HepG2 (cell line): ENCODE results near the gene HERC5. TPM values are rescaled to one million over a fixed set of nuclear protein-coding genes. Genes with fewer than 3 reads are reported as not detected.

Experiments
- CENPX ChIP-seq: sonication (generic); formaldehyde crosslinking; IDR thresholded peaks from 2 replicates; pipeline ENCODE4 v1.9.0; 2021; ENCODE audit warnings: mild to moderate bottlenecking, missing genetic modification reagents, moderate library complexity
- DPF2 ChIP-seq: sonication (generic); formaldehyde crosslinking; IDR thresholded peaks from 2 replicates; pipeline ENCODE4 v1.4.0; 2020; ENCODE audit warnings: mild to moderate bottlenecking, low read depth, missing genetic modification reagents, borderline replicate concordance
- FOXA1 ChIP-seq, 2 experiments: fragments of 450-650 bp in 1 of 2; sonication (generic) in 1 of 2; formaldehyde crosslinking in 1 of 2; IDR thresholded peaks; 2 replicates each; pipeline versions ENCODE4 v1.4.0 to v1.6.1; 2016 to 2020; ENCODE audit warnings: missing genetic modification reagents in 1 of 2
- GATAD2A ChIP-seq: IDR thresholded peaks from 2 replicates; pipeline ENCODE4 v1.6.1; 2016
- HNF4A ChIP-seq: sonication (generic); formaldehyde crosslinking; IDR thresholded peaks from 2 replicates; pipeline ENCODE4 v1.4.0; 2020; ENCODE audit warnings: missing genetic modification reagents
- KDM5B ChIP-seq: sonication (generic); formaldehyde crosslinking; IDR thresholded peaks from 2 replicates; pipeline ENCODE4 v1.4.0; 2020; ENCODE audit warnings: missing genetic modification reagents, mild to moderate bottlenecking, borderline replicate concordance
- RNF2 ChIP-seq: fragments of 450-650 bp; conservative IDR thresholded peaks from 2 replicates; pipeline ENCODE4 v1.6.1; 2016; ENCODE audit warnings: low read depth
- RXRB ChIP-seq: IDR thresholded peaks from 2 replicates; pipeline ENCODE4 v1.6.1; 2016; ENCODE audit warnings: borderline replicate concordance, missing genetic modification reagents, missing compliant biosample characterization
- SP2 ChIP-seq: sonication (generic); formaldehyde crosslinking; IDR thresholded peaks from 2 replicates; pipeline ENCODE4 v1.5.1; 2020; ENCODE audit warnings: mild to moderate bottlenecking, missing genetic modification reagents
- ZFP90 ChIP-seq: sonication (generic); formaldehyde crosslinking; IDR thresholded peaks from 2 replicates; pipeline ENCODE4 v1.8.0; 2022; ENCODE audit warnings: missing genetic modification reagents, mild to moderate bottlenecking, inconsistent platforms, borderline replicate concordance
- ZNF124 ChIP-seq: sonication (generic); formaldehyde crosslinking; IDR thresholded peaks from 2 replicates; pipeline ENCODE4 v1.4.0; 2020; ENCODE audit warnings: missing genetic modification reagents
- ZNF136 ChIP-seq: sonication (generic); formaldehyde crosslinking; IDR thresholded peaks from 2 replicates; pipeline ENCODE4 v1.8.1; 2022; ENCODE audit warnings: low read depth, mild to moderate bottlenecking, moderate library complexity, missing genetic modification reagents
- ZNF354B ChIP-seq: sonication (generic); formaldehyde crosslinking; IDR thresholded peaks from 2 replicates; pipeline ENCODE4 v1.8.0; 2022; ENCODE audit warnings: mild to moderate bottlenecking, missing genetic modification reagents
- ZNF580 ChIP-seq: IDR thresholded peaks from 2 replicates; pipeline ENCODE4 v1.6.1; 2016; ENCODE audit warnings: low read depth, borderline replicate concordance
- ZNF709 ChIP-seq: sonication (generic); formaldehyde crosslinking; IDR thresholded peaks from 2 replicates; pipeline ENCODE4 v1.5.0; 2020; ENCODE audit warnings: mild to moderate bottlenecking, missing genetic modification reagents
- polyA plus RNA-seq, 8 experiments: library from polyadenylated mRNA; depleted of rRNA in 3 of 8; stranded (reverse) in 7 of 8; unstranded in 1 of 8; fragments of >200 nt; fragmentation: Illumina TruSeq in 4 of 8; extraction: Trizol in 4 of 8; gene quantifications; 2 replicates each; pipeline versions ENCODE4 v1.2.1 to v1.2.3, GENCODE V29; 2011 to 2016; ENCODE audit warnings: low read depth in 4 of 8, missing spikeins in 1 of 8, mixed read lengths in 1 of 8; ENCODE audit not compliant: insufficient read depth in 1 of 8
- total RNA-seq, 5 experiments: library from RNA; depleted of rRNA; stranded (reverse); fragments of >200 nt; fragmentation: Illumina TruSeq; extraction: Trizol; gene quantifications; 2 replicates each; pipeline ENCODE4 v1.2.3, GENCODE V29; 2016; ENCODE audit warnings: low read depth in 1 of 5
- TF ChIP-seq, protein P1 (sequence below): sonication (generic); formaldehyde crosslinking; conservative IDR thresholded peaks from 2 replicates; pipeline ENCODE4 v1.4.0; 2020; ENCODE audit warnings: missing genetic modification reagents
- TF ChIP-seq, protein P2 (sequence below): sonication (generic); formaldehyde crosslinking; IDR thresholded peaks from 2 replicates; pipeline ENCODE4 v1.4.0; 2020; ENCODE audit warnings: missing genetic modification reagents
- TF ChIP-seq, protein P3 (sequence below): sonication (generic); formaldehyde crosslinking; IDR thresholded peaks from 2 replicates; pipeline ENCODE4 v1.4.0; 2020; ENCODE audit warnings: missing genetic modification reagents, borderline replicate concordance
- TF ChIP-seq, protein P4 (sequence below): sonication (generic); formaldehyde crosslinking; IDR thresholded peaks from 2 replicates; pipeline ENCODE4 v1.4.0; 2020; ENCODE audit warnings: missing genetic modification reagents, borderline replicate concordance
- TF ChIP-seq, protein P5 (sequence below): IDR thresholded peaks from 2 replicates; pipeline ENCODE4 v1.6.1; 2012; ENCODE audit warnings: low read depth, low read length, improper control_type of control experiment

HERC5 gene
- total and polyA plus RNA-seq, 2 of the 13 experiments (the other 11 are each of a cell fraction or from before 2014, with no cell fraction given): 0.13 to 0.33 TPM

DNA sequence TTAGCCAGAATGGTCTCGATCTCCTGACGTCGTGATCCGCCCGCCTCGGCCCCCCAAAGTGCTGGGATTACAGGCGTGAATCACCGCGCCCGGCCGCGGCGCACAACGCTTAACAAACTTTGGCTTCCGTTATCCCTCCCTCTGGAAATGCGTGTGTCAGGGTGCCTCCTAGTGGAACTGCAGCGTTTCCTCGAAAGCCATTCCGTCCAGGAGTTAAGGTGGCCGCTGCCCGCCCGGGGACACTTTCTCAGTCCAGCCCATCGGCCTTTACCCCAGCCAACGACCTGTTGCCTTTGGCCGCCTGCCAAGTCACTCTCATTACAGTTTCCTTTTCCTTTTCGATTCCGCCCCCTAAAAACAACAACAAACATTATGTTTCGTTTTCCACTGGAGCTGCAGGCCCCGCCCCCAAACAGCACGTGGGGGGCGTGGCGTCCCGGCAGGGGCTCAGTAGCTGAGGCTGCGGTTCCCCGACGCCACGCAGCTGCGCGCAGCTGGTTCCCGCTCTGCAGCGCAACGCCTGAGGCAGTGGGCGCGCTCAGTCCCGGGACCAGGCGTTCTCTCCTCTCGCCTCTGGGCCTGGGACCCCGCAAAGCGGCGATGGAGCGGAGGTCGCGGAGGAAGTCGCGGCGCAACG lies at the start of gene HERC5 (continued):
- TF ChIP-seq ZFP90 (CRISPR knock-in tag) (peak; percentile 29; the same call in 1 of the 2 replicates), RXRB (peak; percentile 87), GATAD2A (CRISPR knock-in tag) (peak; percentile 48; the same call in 1 of the 2 replicates), KDM5B (CRISPR knock-in tag) (peak; percentile 80), ZNF580 (peak; percentile 62; the same call in 1 of the 2 replicates), ZNF709 (CRISPR knock-in tag) (peak; percentile 62; the same call in 1 of the 2 replicates), SP2 (CRISPR knock-in tag) (peak; percentile 59), ZNF136 (CRISPR knock-in tag) (no peak), FOXA1 (IDR thresholded peaks at IDR 0.05) (no peak), FOXA1 (CRISPR knock-in tag; IDR thresholded peaks at IDR 0.05) (peak; percentile 16; the same call in 1 of the 2 replicates), RNF2 (peak; percentile 86; the same call in 1 of the 2 replicates), CENPX (CRISPR knock-in tag) (no peak), DPF2 (CRISPR knock-in tag) (0 out of 2 replicates have a peak, but pooled peaks have one; percentile 29), ZNF124 (CRISPR knock-in tag) (0 out of 2 replicates have a peak, but pooled peaks have one; percentile 37), ZNF354B (no peak), HNF4A (peak; percentile 63)
- TF ChIP-seq, protein P1, sequence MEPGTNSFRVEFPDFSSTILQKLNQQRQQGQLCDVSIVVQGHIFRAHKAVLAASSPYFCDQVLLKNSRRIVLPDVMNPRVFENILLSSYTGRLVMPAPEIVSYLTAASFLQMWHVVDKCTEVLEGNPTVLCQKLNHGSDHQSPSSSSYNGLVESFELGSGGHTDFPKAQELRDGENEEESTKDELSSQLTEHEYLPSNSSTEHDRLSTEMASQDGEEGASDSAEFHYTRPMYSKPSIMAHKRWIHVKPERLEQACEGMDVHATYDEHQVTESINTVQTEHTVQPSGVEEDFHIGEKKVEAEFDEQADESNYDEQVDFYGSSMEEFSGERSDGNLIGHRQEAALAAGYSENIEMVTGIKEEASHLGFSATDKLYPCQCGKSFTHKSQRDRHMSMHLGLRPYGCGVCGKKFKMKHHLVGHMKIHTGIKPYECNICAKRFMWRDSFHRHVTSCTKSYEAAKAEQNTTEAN (CRISPR knock-in tag): 0 out of 2 replicates have a peak, but pooled peaks have one; percentile 36
- TF ChIP-seq, protein P2, sequence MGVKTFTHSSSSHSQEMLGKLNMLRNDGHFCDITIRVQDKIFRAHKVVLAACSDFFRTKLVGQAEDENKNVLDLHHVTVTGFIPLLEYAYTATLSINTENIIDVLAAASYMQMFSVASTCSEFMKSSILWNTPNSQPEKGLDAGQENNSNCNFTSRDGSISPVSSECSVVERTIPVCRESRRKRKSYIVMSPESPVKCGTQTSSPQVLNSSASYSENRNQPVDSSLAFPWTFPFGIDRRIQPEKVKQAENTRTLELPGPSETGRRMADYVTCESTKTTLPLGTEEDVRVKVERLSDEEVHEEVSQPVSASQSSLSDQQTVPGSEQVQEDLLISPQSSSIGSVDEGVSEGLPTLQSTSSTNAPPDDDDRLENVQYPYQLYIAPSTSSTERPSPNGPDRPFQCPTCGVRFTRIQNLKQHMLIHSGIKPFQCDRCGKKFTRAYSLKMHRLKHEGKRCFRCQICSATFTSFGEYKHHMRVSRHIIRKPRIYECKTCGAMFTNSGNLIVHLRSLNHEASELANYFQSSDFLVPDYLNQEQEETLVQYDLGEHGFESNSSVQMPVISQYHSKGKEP (CRISPR knock-in tag): no peak
- TF ChIP-seq, protein P3, sequence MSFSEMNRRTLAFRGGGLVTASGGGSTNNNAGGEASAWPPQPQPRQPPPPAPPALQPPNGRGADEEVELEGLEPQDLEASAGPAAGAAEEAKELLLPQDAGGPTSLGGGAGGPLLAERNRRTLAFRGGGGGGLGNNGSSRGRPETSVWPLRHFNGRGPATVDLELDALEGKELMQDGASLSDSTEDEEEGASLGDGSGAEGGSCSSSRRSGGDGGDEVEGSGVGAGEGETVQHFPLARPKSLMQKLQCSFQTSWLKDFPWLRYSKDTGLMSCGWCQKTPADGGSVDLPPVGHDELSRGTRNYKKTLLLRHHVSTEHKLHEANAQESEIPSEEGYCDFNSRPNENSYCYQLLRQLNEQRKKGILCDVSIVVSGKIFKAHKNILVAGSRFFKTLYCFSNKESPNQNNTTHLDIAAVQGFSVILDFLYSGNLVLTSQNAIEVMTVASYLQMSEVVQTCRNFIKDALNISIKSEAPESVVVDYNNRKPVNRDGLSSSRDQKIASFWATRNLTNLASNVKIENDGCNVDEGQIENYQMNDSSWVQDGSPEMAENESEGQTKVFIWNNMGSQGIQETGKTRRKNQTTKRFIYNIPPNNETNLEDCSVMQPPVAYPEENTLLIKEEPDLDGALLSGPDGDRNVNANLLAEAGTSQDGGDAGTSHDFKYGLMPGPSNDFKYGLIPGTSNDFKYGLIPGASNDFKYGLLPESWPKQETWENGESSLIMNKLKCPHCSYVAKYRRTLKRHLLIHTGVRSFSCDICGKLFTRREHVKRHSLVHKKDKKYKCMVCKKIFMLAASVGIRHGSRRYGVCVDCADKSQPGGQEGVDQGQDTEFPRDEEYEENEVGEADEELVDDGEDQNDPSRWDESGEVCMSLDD: no peak; the same call in 1 of the 2 replicates
- TF ChIP-seq, protein P4, sequence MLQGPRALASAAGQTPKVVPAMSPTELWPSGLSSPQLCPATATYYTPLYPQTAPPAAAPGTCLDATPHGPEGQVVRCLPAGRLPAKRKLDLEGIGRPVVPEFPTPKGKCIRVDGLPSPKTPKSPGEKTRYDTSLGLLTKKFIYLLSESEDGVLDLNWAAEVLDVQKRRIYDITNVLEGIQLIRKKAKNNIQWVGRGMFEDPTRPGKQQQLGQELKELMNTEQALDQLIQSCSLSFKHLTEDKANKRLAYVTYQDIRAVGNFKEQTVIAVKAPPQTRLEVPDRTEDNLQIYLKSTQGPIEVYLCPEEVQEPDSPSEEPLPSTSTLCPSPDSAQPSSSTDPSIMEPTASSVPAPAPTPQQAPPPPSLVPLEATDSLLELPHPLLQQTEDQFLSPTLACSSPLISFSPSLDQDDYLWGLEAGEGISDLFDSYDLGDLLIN (CRISPR knock-in tag): no peak
- TF ChIP-seq, protein P5, sequence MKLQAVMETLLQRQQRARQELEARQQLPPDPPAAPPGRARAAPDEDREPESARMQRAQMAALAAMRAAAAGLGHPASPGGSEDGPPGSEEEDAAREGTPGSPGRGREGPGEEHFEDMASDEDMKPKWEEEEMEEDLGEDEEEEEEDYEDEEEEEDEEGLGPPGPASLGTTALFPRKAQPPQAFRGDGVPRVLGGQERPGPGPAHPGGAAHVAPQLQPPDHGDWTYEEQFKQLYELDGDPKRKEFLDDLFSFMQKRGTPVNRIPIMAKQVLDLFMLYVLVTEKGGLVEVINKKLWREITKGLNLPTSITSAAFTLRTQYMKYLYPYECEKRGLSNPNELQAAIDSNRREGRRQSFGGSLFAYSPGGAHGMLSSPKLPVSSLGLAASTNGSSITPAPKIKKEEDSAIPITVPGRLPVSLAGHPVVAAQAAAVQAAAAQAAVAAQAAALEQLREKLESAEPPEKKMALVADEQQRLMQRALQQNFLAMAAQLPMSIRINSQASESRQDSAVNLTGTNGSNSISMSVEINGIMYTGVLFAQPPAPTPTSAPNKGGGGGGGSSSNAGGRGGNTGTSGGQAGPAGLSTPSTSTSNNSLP: peak; percentile 21; the same call in 1 of the 2 replicates
